Muscle of back (tissue), 11 donors: ENCODE results near the gene KRT23. TPM values are rescaled to one million over a fixed set of nuclear protein-coding genes. Genes with fewer than 3 reads are reported as not detected.

Experiments used
- DNase-seq, 3 donors: peaks; one replicate each; pipeline versions ENCODE4 v3.0.0 to v3.0.0-alpha.2; 2013
- polyA plus RNA-seq, 10 donors: library from polyadenylated mRNA; unstranded; fragments of 120-200 nt; gene quantifications; one replicate each; pipeline ENCODE4 v1.2.1, GENCODE V29; 2013; ENCODE audit not compliant: insufficient read length in 10 of 10

KRT23 gene
- polyA plus RNA-seq, 10 donors, result 0.16 to 2.7 (median 0.22) TPM; not detected in 3

- DNase-seq, result no peak
Measured at GRCh38 chr17:40873255-40873654, 64.2 kb downstream of the KRT23 start.

Other genes with a start within 250 kb of the KRT23 start
- under 1 TPM in 1 of 10 donors, not detected in 9; 0.11 TPM for gene KRT24, start 233.9 kb downstream of the KRT23 start, polyA plus RNA-seq
- under 1 TPM in 2 of 10 donors, not detected in 8; 0.18 to 0.38 TPM for gene KRT25, start 182.3 kb downstream of the KRT23 start, polyA plus RNA-seq
- gene KRT26, start 165.4 kb downstream of the KRT23 start, polyA plus RNA-seq, result not detected
- not detected for gene KRT27, start 155.1 kb downstream of the KRT23 start, polyA plus RNA-seq
- under 1 TPM in 1 of 10 donors, not detected in 9; 0.15 TPM for gene KRT28, start 137.7 kb downstream of the KRT23 start, polyA plus RNA-seq
- gene KRT10, start 115.0 kb downstream of the KRT23 start, polyA plus RNA-seq, result 100 to 1,000 TPM in 2 of 10 donors, 10 to 100 TPM in 8; 31.8 to 603 (median 39.3) TPM
- under 1 TPM in 7 of 10 donors, not detected in 3; 0.08 to 0.76 (median 0.27) TPM for gene KRT12, start 70.4 kb downstream of the KRT23 start, polyA plus RNA-seq
- gene KRT20, start 52.4 kb downstream of the KRT23 start, polyA plus RNA-seq, result under 1 TPM in 4 of 10 donors, not detected in 6; 0.13 to 0.24 (median 0.21) TPM
- gene KRT39, start 29.3 kb upstream of the KRT23 start, polyA plus RNA-seq, result 1 to 10 TPM; 2.9 to 9.6 (median 5.2) TPM
- gene KRT40, start 46.7 kb upstream of the KRT23 start, polyA plus RNA-seq, result 10 to 100 TPM in 6 of 10 donors, 1 to 10 TPM in 4; 3.5 to 18.2 (median 10.4) TPM
- not detected for gene KRTAP3-3, start 56.5 kb upstream of the KRT23 start, polyA plus RNA-seq
- under 1 TPM in 9 of 10 donors, not detected in 1; 0.29 to 0.91 (median 0.58) TPM for gene KRTAP3-2, start 62.3 kb upstream of the KRT23 start, polyA plus RNA-seq
- gene KRTAP3-1, start 71.5 kb upstream of the KRT23 start, polyA plus RNA-seq, result not detected
- gene KRTAP1-5, start 89.6 kb upstream of the KRT23 start, polyA plus RNA-seq, result not detected
- not detected for gene KRTAP1-4, start 92.5 kb upstream of the KRT23 start, polyA plus RNA-seq
- under 1 TPM in 1 of 10 donors, not detected in 9; 0.25 TPM for gene KRTAP1-3, start 97.2 kb upstream of the KRT23 start, polyA plus RNA-seq
- gene KRTAP1-1, start 103.8 kb upstream of the KRT23 start, polyA plus RNA-seq, result not detected
- not detected for gene KRTAP2-1, start 109.7 kb upstream of the KRT23 start, polyA plus RNA-seq
- gene KRTAP2-2, start 117.6 kb upstream of the KRT23 start, polyA plus RNA-seq, result not detected
- gene KRTAP2-3, start 122.5 kb upstream of the KRT23 start, polyA plus RNA-seq, result not detected
- not detected for gene KRTAP2-4, start 128.2 kb upstream of the KRT23 start, polyA plus RNA-seq
- gene KRTAP4-7, start 146.5 kb upstream of the KRT23 start, polyA plus RNA-seq, result not detected
- not detected for gene KRTAP4-8, start 160.5 kb upstream of the KRT23 start, polyA plus RNA-seq
- not detected for gene KRTAP4-16, start 164.6 kb upstream of the KRT23 start, polyA plus RNA-seq
- not detected for gene KRTAP4-9, start 167.7 kb upstream of the KRT23 start, polyA plus RNA-seq
- gene KRTAP4-11, start 180.7 kb upstream of the KRT23 start, polyA plus RNA-seq, result not detected
- not detected for gene KRTAP4-12, start 186.5 kb upstream of the KRT23 start, polyA plus RNA-seq
- gene KRTAP4-6, start 202.9 kb upstream of the KRT23 start, polyA plus RNA-seq, result not detected
- gene KRTAP4-5, start 212.2 kb upstream of the KRT23 start, polyA plus RNA-seq, result not detected
- not detected for gene KRTAP4-4, start 223.1 kb upstream of the KRT23 start, polyA plus RNA-seq
- gene KRTAP4-3, start 230.6 kb upstream of the KRT23 start, polyA plus RNA-seq, result not detected
- not detected for gene KRTAP4-2, start 240.6 kb upstream of the KRT23 start, polyA plus RNA-seq
- gene KRTAP4-1, start 247.3 kb upstream of the KRT23 start, polyA plus RNA-seq, result not detected